ENCODE measurements around the gene SH3YL1.

Gene SH3YL1

GRCh38 chr2:286774-287392, 23.1 kb upstream of the SH3YL1 start:
- Histone ChIP-seq H3K9me2 (replicated peaks; ENCODE audit: insufficient read depth, low read length) (no peaks in the 10 kb centered on the region), H3K9me3 (ENCODE audit: insufficient read depth, low read length) (no peaks in the 10 kb centered on the region), H4K20me1 (ENCODE audit: low read depth, low read length) (no peaks in the 10 kb centered on the region), H3K27me3 (ENCODE audit: low read length) (no peaks in the 10 kb centered on the region), H3K4me3 (ENCODE audit: insufficient read depth, low read length, poor library complexity, severe bottlenecking) (no peak overlapping the region), H2AFZ (ENCODE audit: low read depth, low read length, severe bottlenecking) (no peak overlapping the region), H3F3A (ENCODE audit: insufficient read depth) (no peaks in the 10 kb centered on the region), H3K4me2 (ENCODE audit: low read depth, low read length, poor library complexity, severe bottlenecking) (no peak overlapping the region), H3K9ac (ENCODE audit: low read length) (no peak overlapping the region), H3K79me2 (ENCODE audit: insufficient read depth, low read length) (no peaks in the 10 kb centered on the region), H3K36me3 (ENCODE audit: low read length) (no peaks in the 10 kb centered on the region), H3K27ac (ENCODE audit: low read depth, low read length) (no peak overlapping the region)
- TF ChIP-seq EZH2phosphoT487 (conservative IDR thresholded peaks at IDR 0.05; ENCODE audit: low read length) (no peak), CTCF (IDR thresholded peaks at IDR 0.05; ENCODE audit: insufficient read depth, low read length, poor library complexity, severe bottlenecking) (no peak)

- Histone ChIP-seq H3K9ac (ENCODE audit: low read length) (no peak overlapping the region), H3K9me2 (replicated peaks; ENCODE audit: insufficient read depth, low read length) (no peaks in the 10 kb centered on the region), H4K20me1 (ENCODE audit: low read depth, low read length) (no peaks in the 10 kb centered on the region), H3K27me3 (ENCODE audit: low read length) (no peaks in the 10 kb centered on the region), H3K79me2 (ENCODE audit: insufficient read depth, low read length) (no peaks in the 10 kb centered on the region), H2AFZ (ENCODE audit: low read depth, low read length, severe bottlenecking) (no peak overlapping the region), H3K27ac (ENCODE audit: low read depth, low read length) (no peak overlapping the region), H3K4me2 (ENCODE audit: low read depth, low read length, poor library complexity, severe bottlenecking) (no peak overlapping the region), H3K9me3 (ENCODE audit: insufficient read depth, low read length) (no peaks in the 10 kb centered on the region), H3K36me3 (ENCODE audit: low read length) (no peaks in the 10 kb centered on the region), H3F3A (ENCODE audit: insufficient read depth) (no peaks in the 10 kb centered on the region), H3K4me3 (ENCODE audit: insufficient read depth, low read length, poor library complexity, severe bottlenecking) (no peak overlapping the region)
- no peak for TF ChIP-seq EZH2phosphoT487 (conservative IDR thresholded peaks at IDR 0.05; ENCODE audit: low read length)
- no peak for TF ChIP-seq CTCF (IDR thresholded peaks at IDR 0.05; ENCODE audit: insufficient read depth, low read length, poor library complexity, severe bottlenecking)
Measured at GRCh38 chr2:286035-286434, 22.2 kb upstream of the SH3YL1 start.

GRCh38 chr2:285531-285930, 21.7 kb upstream of the SH3YL1 start:
- TF ChIP-seq CTCF (IDR thresholded peaks at IDR 0.05; ENCODE audit: insufficient read depth, low read length, poor library complexity, severe bottlenecking) (no peak), EZH2phosphoT487 (conservative IDR thresholded peaks at IDR 0.05; ENCODE audit: low read length) (no peak)
- H3K9me2 ChIP-seq (replicated peaks; ENCODE audit: insufficient read depth, low read length) = no peaks in the 10 kb centered on the region
- H3K9me3 ChIP-seq (ENCODE audit: insufficient read depth, low read length) = no peaks in the 10 kb centered on the region
- no peak overlapping the region for H2AFZ ChIP-seq (ENCODE audit: low read depth, low read length, severe bottlenecking)
- H4K20me1 ChIP-seq (ENCODE audit: low read depth, low read length) = no peaks in the 10 kb centered on the region
- no peak overlapping the region for H3K4me2 ChIP-seq (ENCODE audit: low read depth, low read length, poor library complexity, severe bottlenecking)
- H3K4me3 ChIP-seq (ENCODE audit: insufficient read depth, low read length, poor library complexity, severe bottlenecking) = no peak overlapping the region
- H3K9ac ChIP-seq (ENCODE audit: low read length) = no peak overlapping the region
- no peak overlapping the region for H3K27ac ChIP-seq (ENCODE audit: low read depth, low read length)
- H3K27me3 ChIP-seq (ENCODE audit: low read length) = no peaks in the 10 kb centered on the region
- H3F3A ChIP-seq (ENCODE audit: insufficient read depth) = no peaks in the 10 kb centered on the region
- no peaks in the 10 kb centered on the region for H3K36me3 ChIP-seq (ENCODE audit: low read length)
- no peaks in the 10 kb centered on the region for H3K79me2 ChIP-seq (ENCODE audit: insufficient read depth, low read length)

Data from SU-DHL-6 (cell line).